ACC112 (cell line): Measurements from ENCODE around the gene MLF1.
"Not testable (repeated sequence)": the region's sequence is repeated elsewhere in the genome, so short reads cannot be mapped to it uniquely, and the experiment has no call there.

Source experiments
- H2AFZ ChIP-seq: fragments of 200-600 bp; sonication (generic); one replicate; pipeline ENCODE4 v1.6.0; 2017; ENCODE audit warnings: antibody characterized with exemption, low read length; ENCODE audit not compliant: unreplicated experiment
- H3K27ac ChIP-seq: fragments of 200-600 bp; sonication (generic); 2 replicates; pipeline ENCODE4 v1.5.1; 2014; ENCODE audit warnings: low read depth, mild to moderate bottlenecking, antibody characterized with exemption, low read length, moderate library complexity
- H3K27me3 ChIP-seq: fragments of 200-600 bp; sonication (generic); 2 replicates; pipeline ENCODE4 v1.6.1; 2014; ENCODE audit warnings: mild to moderate bottlenecking, antibody characterized with exemption, low read length, moderate library complexity, mixed read lengths; ENCODE audit not compliant: insufficient read depth
- H3K36me3 ChIP-seq: fragments of 200-600 bp; sonication (generic); 2 replicates; pipeline ENCODE4 v1.6.1; 2016; ENCODE audit warnings: mild to moderate bottlenecking, antibody characterized with exemption, low read length, moderate library complexity, mixed read lengths; ENCODE audit not compliant: insufficient read depth
- H3K4me1 ChIP-seq: fragments of 200-600 bp; sonication (generic); one replicate; pipeline ENCODE4 v1.6.1; 2016; ENCODE audit warnings: low read length, mixed read lengths; ENCODE audit not compliant: insufficient read depth, unreplicated experiment, control insufficient read depth
- H3K4me3 ChIP-seq: fragments of 200-600 bp; sonication (generic); 2 replicates; pipeline ENCODE4 v1.5.1; 2014; ENCODE audit warnings: mild to moderate bottlenecking, low read depth, low read length
- H3K79me2 ChIP-seq: fragments of 200-600 bp; sonication (generic); one replicate; pipeline ENCODE4 v1.6.0; 2016; ENCODE audit warnings: low read length; ENCODE audit not compliant: control insufficient read depth, unreplicated experiment, insufficient read depth

The MLF1 gene

DNA sequence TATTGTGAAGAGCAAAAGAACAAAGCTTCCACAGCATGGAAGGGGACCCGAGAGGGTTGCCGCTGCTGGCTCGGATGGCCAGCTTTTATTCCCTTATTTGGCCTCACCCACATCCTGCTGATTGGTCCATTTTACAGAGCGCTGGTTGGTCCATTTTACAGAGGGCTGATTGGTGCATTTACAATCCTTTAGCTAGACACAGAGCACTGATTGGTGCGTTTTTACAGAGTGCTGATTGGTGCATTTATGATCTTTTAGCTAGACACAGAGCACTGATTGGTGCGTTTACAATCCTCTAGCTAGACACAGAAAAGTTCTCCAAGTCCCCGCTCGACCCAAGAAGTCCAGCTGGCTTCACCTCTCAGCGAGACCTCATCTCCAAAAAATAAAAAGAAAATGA lies 21.1 kb upstream of the MLF1 start:
- H3K4me1 ChIP-seq, H3K4me3 ChIP-seq, H2AFZ ChIP-seq, H3K79me2 ChIP-seq, H3K27ac ChIP-seq, H3K27me3 ChIP-seq, H3K36me3 ChIP-seq: not testable (repeated sequence)

DNA sequence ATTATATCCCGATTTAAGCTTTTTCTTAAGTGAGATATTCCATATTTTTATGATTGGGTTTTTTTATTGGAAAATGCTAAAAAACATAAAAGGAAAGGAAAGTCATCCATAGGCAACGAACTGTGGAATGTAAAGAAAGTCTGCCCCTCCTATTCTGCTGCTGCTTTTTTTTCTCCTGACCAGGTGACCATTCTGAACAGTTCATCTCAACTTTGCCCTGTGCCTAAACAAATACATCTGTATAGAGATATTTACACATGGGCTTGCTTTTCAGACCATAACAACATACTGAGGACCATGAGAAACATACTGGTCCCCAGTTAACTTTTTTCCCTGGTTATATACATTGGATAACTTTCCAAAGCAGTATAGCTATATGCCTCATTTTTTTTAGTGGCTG lies 18.9 kb upstream of the MLF1 start:
- H3K27me3 ChIP-seq: no peaks in the 10 kb centered on the region
- H3K27ac ChIP-seq: no peak overlapping the region
- H3K4me1 ChIP-seq: no peaks in the 10 kb centered on the region
- no peak overlapping the region for H2AFZ ChIP-seq
- no peaks in the 10 kb centered on the region for H3K79me2 ChIP-seq
- H3K4me3 ChIP-seq: no peak overlapping the region
- peaks cover 3% of the 10 kb centered on the region; the same call in 1 of the 2 replicates for H3K36me3 ChIP-seq

DNA sequence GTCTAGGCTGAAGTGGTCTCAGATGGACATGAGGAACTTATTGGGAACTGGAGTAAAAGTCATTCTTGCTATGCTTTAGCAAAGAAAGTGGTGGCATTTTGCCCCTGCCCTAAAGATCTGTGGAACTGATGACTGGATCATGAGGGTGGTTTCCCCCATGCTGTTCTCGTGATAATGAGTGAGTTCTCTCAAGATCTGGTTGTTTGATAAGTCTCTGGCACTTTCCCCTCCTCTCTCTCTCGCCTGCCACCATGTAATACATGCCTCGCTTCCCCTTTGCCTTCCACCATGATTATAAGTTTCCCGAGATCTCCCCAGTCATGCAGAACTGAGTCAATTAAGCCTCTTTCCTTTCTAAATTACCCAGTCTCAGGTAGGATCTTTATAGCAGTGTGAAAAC lies 11.5 kb upstream of the MLF1 start:
- Histone ChIP-seq H2AFZ (no peak overlapping the region), H3K4me1 (no peaks in the 10 kb centered on the region), H3K4me3 (no peak overlapping the region), H3K27ac (no peak overlapping the region), H3K36me3 (no peaks in the 10 kb centered on the region), H3K27me3 (no peaks in the 10 kb centered on the region), H3K79me2 (no peaks in the 10 kb centered on the region)

DNA sequence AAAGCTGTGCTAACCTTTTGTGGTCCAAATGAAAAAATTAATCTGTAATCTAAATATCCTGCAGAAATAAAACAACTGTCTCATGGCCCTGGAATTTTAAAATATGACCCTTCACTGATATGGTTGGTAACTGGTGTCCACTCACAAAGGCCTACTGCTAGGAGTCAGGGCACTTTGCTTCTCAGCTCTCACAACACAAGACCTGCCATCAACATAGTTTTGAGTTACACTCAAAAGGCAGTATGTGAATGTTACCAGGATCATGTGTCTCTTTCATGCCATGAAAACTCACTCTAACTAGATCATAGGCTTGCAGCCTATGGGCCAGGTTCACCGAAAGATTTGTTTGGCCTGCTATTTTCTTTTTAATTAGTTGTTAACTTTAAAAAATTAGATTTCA lies 10.0 kb upstream of the MLF1 start:
- no peaks in the 10 kb centered on the region for H3K27me3 ChIP-seq
- no peak overlapping the region for H3K4me3 ChIP-seq
- no peak overlapping the region for H3K27ac ChIP-seq
- no peak overlapping the region for H2AFZ ChIP-seq
- H3K79me2 ChIP-seq: no peaks in the 10 kb centered on the region
- H3K36me3 ChIP-seq: no peaks in the 10 kb centered on the region
- H3K4me1 ChIP-seq: no peaks in the 10 kb centered on the region

DNA sequence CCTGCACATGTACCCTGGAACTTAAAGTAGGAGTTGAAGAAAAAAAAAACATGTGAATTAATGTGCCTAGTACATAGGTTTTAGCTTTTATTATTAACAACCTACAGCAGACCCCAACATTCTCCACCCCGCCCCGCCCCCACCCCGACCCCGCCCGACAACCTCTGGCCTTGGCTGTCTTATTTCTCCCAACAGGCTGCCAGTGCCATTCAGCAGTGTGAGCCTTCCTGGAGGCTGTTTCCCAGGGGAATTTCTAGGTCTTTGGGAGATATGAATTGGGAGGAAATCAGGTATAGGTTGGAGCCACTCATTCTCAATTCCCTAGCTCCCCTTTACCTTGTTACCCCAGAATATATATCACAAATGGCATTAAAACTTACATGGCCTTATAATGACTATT lies 8.3 kb upstream of the MLF1 start:
- H3K79me2 ChIP-seq: no peaks in the 10 kb centered on the region
- no peaks in the 10 kb centered on the region for H3K4me1 ChIP-seq
- H3K4me3 ChIP-seq: no peak overlapping the region
- no peaks in the 10 kb centered on the region for H3K27me3 ChIP-seq
- no peak overlapping the region for H3K27ac ChIP-seq
- no peak overlapping the region for H2AFZ ChIP-seq
- no peaks in the 10 kb centered on the region for H3K36me3 ChIP-seq

DNA sequence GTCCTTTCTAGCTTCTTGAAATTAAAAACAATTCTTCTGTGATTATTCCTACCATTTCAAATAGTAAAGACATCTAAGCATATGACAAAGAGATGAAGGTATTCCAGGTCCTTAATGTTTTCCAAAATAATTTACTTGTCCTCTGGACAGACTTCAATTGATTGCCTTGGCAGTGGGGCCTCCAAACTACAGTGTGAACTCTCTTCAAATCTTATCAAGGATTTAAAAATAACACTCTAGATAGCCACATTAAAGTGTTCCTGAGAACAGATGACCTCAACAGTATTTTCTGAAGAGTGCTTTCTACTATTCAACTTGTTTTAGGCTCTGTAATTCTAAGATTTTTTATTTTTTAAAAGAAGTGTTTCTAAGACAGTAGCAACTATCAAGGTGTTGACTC lies 7.9 kb upstream of the MLF1 start:
- H3K4me3 ChIP-seq: no peak overlapping the region
- H3K27me3 ChIP-seq: no peaks in the 10 kb centered on the region
- H2AFZ ChIP-seq: no peak overlapping the region
- no peaks in the 10 kb centered on the region for H3K36me3 ChIP-seq
- no peaks in the 10 kb centered on the region for H3K4me1 ChIP-seq
- no peaks in the 10 kb centered on the region for H3K79me2 ChIP-seq
- no peak overlapping the region for H3K27ac ChIP-seq

DNA sequence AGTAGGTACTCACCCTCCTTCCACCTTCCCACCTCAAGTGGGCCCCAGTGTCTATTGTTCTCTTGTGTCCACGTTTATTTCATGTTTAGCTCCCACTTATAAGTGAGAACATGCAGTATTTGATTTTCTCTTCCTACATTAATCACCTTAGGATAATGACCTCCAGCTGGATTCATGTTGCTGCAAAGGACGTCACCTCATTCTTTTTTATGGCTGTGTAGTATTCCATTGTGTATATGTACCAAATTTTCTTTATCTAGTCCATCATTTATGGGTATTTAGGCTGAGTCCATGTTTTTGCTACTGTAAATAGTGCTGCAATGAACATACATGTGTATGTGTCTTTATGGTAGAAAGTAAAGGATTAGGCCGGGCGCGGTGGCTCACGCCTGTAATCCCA lies 5.9 kb upstream of the MLF1 start:
- no peak overlapping the region for H3K4me3 ChIP-seq
- H3K27me3 ChIP-seq: no peaks in the 10 kb centered on the region
- H2AFZ ChIP-seq: no peak overlapping the region
- H3K27ac ChIP-seq: no peak overlapping the region
- no peaks in the 10 kb centered on the region for H3K36me3 ChIP-seq
- H3K4me1 ChIP-seq: no peaks in the 10 kb centered on the region
- H3K79me2 ChIP-seq: no peaks in the 10 kb centered on the region

DNA sequence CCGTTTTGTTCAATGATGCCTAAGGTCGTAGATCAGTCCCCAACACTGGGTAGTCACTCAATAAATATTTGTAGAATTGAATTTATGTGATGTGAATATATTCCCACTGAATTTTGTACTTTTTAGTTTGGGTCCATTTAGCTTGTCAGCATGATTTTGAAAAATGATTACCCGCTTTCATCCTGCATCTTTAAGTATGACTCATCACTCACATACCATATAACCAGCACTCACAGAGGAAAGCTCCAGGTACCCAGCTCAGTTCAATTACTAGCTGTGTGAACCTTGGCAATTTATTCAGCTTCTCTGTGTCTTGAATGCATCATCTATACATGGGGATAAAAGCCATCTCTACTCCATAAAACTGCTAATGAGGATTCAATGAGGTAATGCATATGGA lies 2.2 kb upstream of the MLF1 start:
- Histone ChIP-seq H3K36me3 (no peaks in the 10 kb centered on the region), H3K79me2 (no peaks in the 10 kb centered on the region), H3K4me3 (no peak overlapping the region), H3K4me1 (peaks cover 5% of the 10 kb centered on the region), H3K27me3 (no peaks in the 10 kb centered on the region), H2AFZ (no peak overlapping the region), H3K27ac (no peak overlapping the region)

DNA sequence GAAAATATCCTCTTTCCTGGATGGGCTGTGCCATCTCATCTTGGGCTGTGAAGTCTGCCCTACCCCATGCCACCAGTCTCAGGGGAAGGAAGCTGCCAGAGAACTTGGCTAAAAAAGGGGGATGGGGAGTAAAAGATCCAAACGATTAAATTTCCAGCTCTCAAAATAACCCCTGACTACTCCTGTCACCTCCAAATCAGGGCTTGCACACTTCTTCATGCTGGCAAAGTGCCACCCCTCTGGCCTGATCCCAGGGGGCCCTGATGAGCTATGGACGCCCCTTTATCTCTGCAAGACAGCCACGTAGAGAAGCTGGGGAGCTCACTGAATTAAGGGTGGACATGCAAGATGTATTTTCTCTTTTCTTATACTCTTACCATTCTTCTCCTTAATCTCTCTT lies 1.2 kb upstream of the MLF1 start:
- no peaks in the 10 kb centered on the region for H3K27me3 ChIP-seq
- no peak overlapping the region for H3K27ac ChIP-seq
- H3K36me3 ChIP-seq: no peaks in the 10 kb centered on the region
- H3K4me1 ChIP-seq: peaks cover 6% of the 10 kb centered on the region
- H3K79me2 ChIP-seq: no peaks in the 10 kb centered on the region
- H2AFZ ChIP-seq: no peak overlapping the region
- H3K4me3 ChIP-seq: no peak overlapping the region

DNA sequence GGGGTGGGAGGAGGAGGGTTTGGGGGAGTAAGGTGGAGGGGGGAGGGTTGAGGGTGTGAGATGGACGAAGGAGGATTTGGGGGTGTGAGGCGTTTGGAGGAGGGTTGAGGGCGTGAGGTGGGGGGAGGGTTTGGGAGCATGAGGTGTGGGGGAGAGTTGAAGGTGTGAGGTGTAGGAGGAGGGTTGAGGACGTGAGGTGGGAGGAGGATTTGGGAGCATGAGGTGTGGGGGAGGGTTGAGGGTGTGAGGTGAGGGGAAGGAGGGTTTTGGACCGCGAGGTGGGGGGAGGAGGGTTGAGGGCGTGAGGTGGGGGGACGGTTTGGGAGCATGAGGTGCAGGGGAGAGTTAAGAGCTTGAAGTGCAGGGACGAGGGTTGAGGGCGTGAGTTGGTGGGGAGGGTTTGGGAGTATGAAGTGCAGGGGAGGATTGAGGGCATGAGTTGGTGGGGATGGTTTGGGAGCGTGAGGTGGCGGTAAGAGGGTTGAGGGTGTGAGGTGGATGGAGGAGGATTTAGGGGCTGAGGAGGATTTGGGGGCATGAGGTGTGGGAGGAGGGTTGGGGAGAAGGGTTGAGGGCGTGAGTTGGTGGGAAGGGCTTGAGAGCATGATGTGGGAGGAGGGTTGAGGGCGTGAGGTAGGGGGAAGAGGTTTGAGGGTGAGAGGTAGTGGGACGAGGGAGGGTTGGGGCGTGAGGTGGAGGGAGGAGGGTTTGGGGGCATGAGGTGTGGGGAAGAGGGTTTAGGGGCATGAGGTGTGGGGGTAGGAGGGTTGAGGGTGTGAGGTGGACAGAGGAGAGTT lies 1.2 kb downstream of the MLF1 start:
- Histone ChIP-seq H3K27me3 (no peaks in the 10 kb centered on the region), H3K36me3 (no peaks in the 10 kb centered on the region), H3K79me2 (no peaks in the 10 kb centered on the region), H3K4me3 (peak overlapping the region; percentile 100), H3K4me1 (peaks cover 8% of the 10 kb centered on the region), H3K27ac (no peak overlapping the region), H2AFZ (no peak overlapping the region)

DNA sequence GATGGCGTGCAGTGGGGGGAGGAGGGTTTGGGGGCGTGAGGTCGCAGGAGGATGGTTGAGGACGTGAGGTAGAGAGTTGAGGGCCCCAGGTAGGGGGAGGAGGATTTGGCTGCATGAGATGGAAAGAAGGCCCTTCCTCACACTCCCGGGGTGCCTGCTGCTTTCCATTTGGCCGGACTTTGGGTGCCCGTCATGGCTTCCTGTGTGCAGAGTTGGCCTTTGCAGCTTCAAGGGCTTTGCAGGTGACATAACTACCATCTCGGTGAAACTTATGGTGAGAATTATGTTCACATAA lies 1.7 kb downstream of the MLF1 start:
- H3K4me3 ChIP-seq: no peak overlapping the region
- peaks cover 8% of the 10 kb centered on the region for H3K4me1 ChIP-seq
- H3K36me3 ChIP-seq: no peaks in the 10 kb centered on the region
- no peak overlapping the region for H2AFZ ChIP-seq
- no peak overlapping the region for H3K27ac ChIP-seq
- H3K79me2 ChIP-seq: no peaks in the 10 kb centered on the region
- no peaks in the 10 kb centered on the region for H3K27me3 ChIP-seq
